H1 (cell line): ENCODE measurements around the gene NEK10. TPM values are rescaled to one million over a fixed set of nuclear protein-coding genes. Genes with fewer than 3 reads are reported as not detected.
A peak's percentile ranks its signal among the peaks of the same experiment; 100 is the strongest.

Source experiments
- CTCF ChIA-PET: fragments of 300-600 bp; sonication (Branson Sonifier 250); formaldehyde crosslinking; loops from one replicate; lab custom pipeline; 2021; ENCODE audit not compliant: partially characterized antibody; lab: Charles Lee
- POLR2A ChIA-PET: fragments of 300-600 bp; sonication (Branson Sonifier 250); formaldehyde crosslinking; loops from one replicate; lab custom pipeline; 2021; ENCODE audit warnings: inconsistent platforms; ENCODE audit not compliant: partially characterized antibody; lab: Charles Lee
- DNase-seq, 2 experiments: peaks; one replicate each; pipeline versions ENCODE4 v3.0.0 to v3.0.0-alpha.2; 2010 to 2022; ENCODE audit warnings: low spot score in 2 of 2, low read depth in 1 of 2, mixed read lengths in 1 of 2
- FAIRE-seq: peaks from 2 replicates; lab custom pipeline; 2011; peaks lifted over from hg19 to GRCh38; lab: Jason Lieb, UNC
- H2AFZ ChIP-seq: 2 replicates; pipeline ENCODE4 v1.8.1; 2012; ENCODE audit warnings: low read length, inconsistent platforms
- H2AK5ac ChIP-seq: 2 replicates; pipeline ENCODE4 v1.6.1; 2013; ENCODE audit warnings: low read depth, low read length
- H2BK120ac ChIP-seq: replicated peaks from 2 replicates; pipeline ENCODE3; 2013; ENCODE audit warnings: low read depth, low read length, inconsistent platforms
- H2BK12ac ChIP-seq: 2 replicates; pipeline ENCODE4 v1.6.1; 2013; ENCODE audit warnings: low read depth, low read length
- H2BK15ac ChIP-seq: 2 replicates; pipeline ENCODE4 v1.6.1; 2013; ENCODE audit warnings: low read length
- H2BK20ac ChIP-seq: 2 replicates; pipeline ENCODE4 v1.6.1; 2013; ENCODE audit warnings: low read length
- H2BK5ac ChIP-seq: 2 replicates; pipeline ENCODE4 v1.6.1; 2013; ENCODE audit warnings: low read depth, low read length
- H3K14ac ChIP-seq: 2 replicates; pipeline ENCODE4 v1.6.1; 2013; ENCODE audit warnings: inconsistent platforms; ENCODE audit not compliant: insufficient read length
- H3K18ac ChIP-seq: 2 replicates; pipeline ENCODE4 v1.6.1; 2013; ENCODE audit warnings: low read length; ENCODE audit errors: extremely low read depth
- H3K23ac ChIP-seq: 2 replicates; pipeline ENCODE4 v1.6.1; 2013; ENCODE audit warnings: inconsistent platforms; ENCODE audit not compliant: insufficient read length
- H3K23me2 ChIP-seq: 2 replicates; pipeline ENCODE4 v1.6.1; 2013; ENCODE audit warnings: low read depth, low read length
- H3K27ac ChIP-seq: 2 replicates; pipeline ENCODE4 v1.6.1; 2011; ENCODE audit warnings: low read depth, low read length, inconsistent platforms
- H3K27me3 ChIP-seq, 4 experiments: replicated peaks in 1 of 4; 1 replicate in 1 of 4; 2 replicates in 3 of 4; pipeline versions ENCODE4 v1.6.1 to v1.8.1; 2011 to 2013; ENCODE audit warnings: low read length in 3 of 4, mild to moderate bottlenecking in 3 of 4, inconsistent platforms in 2 of 4, mixed read lengths in 2 of 4, moderate library complexity in 1 of 4; ENCODE audit not compliant: control insufficient read depth in 3 of 4, insufficient read depth in 3 of 4; ENCODE audit errors: extremely low read depth in 1 of 4
- H3K36me3 ChIP-seq, 4 experiments: 2 replicates each; pipeline versions ENCODE4 v1.6.1 to v1.8.1; 2011 to 2013; ENCODE audit warnings: mild to moderate bottlenecking in 4 of 4, low read length in 3 of 4, moderate library complexity in 2 of 4, control low read depth in 1 of 4, inconsistent platforms in 1 of 4; ENCODE audit not compliant: insufficient read depth in 4 of 4, control insufficient read depth in 2 of 4
- H3K4ac ChIP-seq: replicated peaks from 2 replicates; pipeline ENCODE3; 2013; ENCODE audit warnings: low read length, low read depth, mixed read lengths, inconsistent platforms; ENCODE audit not compliant: insufficient read length
- H3K4me1 ChIP-seq, 4 experiments: replicated peaks in 1 of 4; 1 replicate in 1 of 4; 2 replicates in 3 of 4; pipeline versions ENCODE4 v1.6.1 to v1.8.1; 2011 to 2013; ENCODE audit warnings: low read length in 3 of 4, inconsistent platforms in 2 of 4, mixed read lengths in 1 of 4; ENCODE audit not compliant: insufficient read depth in 4 of 4, control insufficient read depth in 3 of 4
- H3K4me2 ChIP-seq, 2 experiments: 2 replicates each; pipeline versions ENCODE4 v1.6.1 to v1.8.1; 2011 to 2013; ENCODE audit warnings: low read depth in 2 of 2, low read length in 2 of 2, control low read depth in 1 of 2, inconsistent platforms in 1 of 2, mild to moderate bottlenecking in 1 of 2; ENCODE audit not compliant: insufficient read depth in 1 of 2
- H3K4me3 ChIP-seq, 4 experiments: fragments of 200-600, 300-600 bp in 1 of 4; sonication (generic), shearing (Covaris generic), sonication (Bioruptor Twin) in 1 of 4; 2 replicates each; pipeline versions ENCODE4 v1.5.1 to v1.8.1; 2011 to 2016; ENCODE audit warnings: low read length in 4 of 4, low read depth in 3 of 4, control low read depth in 2 of 4, inconsistent platforms in 2 of 4, mild to moderate bottlenecking in 2 of 4, mixed read lengths in 1 of 4, moderate library complexity in 1 of 4; ENCODE audit not compliant: insufficient read depth in 2 of 4; ENCODE audit errors: extremely low read depth in 1 of 4
- H3K56ac ChIP-seq: replicated peaks from 2 replicates; pipeline ENCODE3; 2013; ENCODE audit warnings: low read depth, mild to moderate bottlenecking, mixed read lengths, low read length, inconsistent platforms; ENCODE audit not compliant: insufficient read length
- H3K79me1 ChIP-seq: 2 replicates; pipeline ENCODE4 v1.6.1; 2013; ENCODE audit warnings: low read depth, low read length, control low read depth
- H3K79me2 ChIP-seq, 2 experiments: 2 replicates each; pipeline versions ENCODE4 v1.6.1 to v1.8.1; 2012 to 2013; ENCODE audit warnings: low read length in 2 of 2, mild to moderate bottlenecking in 2 of 2, inconsistent platforms in 1 of 2; ENCODE audit not compliant: insufficient read depth in 2 of 2, control insufficient read depth in 1 of 2
- H3K9ac ChIP-seq, 4 experiments: replicated peaks in 1 of 4; 1 replicate in 1 of 4; 2 replicates in 3 of 4; pipeline versions ENCODE4 v1.6.1 to v1.8.1; 2011 to 2013; ENCODE audit warnings: low read depth in 3 of 4, low read length in 3 of 4, control low read depth in 2 of 4, mild to moderate bottlenecking in 2 of 4, moderate library complexity in 2 of 4, inconsistent platforms in 1 of 4; ENCODE audit errors: extremely low read depth in 1 of 4
- H3K9me3 ChIP-seq, 2 experiments: 2 replicates each; pipeline versions ENCODE4 v1.6.1 to v1.8.1; 2012 to 2013; ENCODE audit warnings: mild to moderate bottlenecking in 2 of 2, moderate library complexity in 2 of 2, control low read depth in 1 of 2, inconsistent platforms in 1 of 2, low read depth in 1 of 2, low read length in 1 of 2, mixed read lengths in 1 of 2; ENCODE audit not compliant: insufficient read depth in 2 of 2
- H4K20me1 ChIP-seq, 2 experiments: replicated peaks in 1 of 2; 2 replicates each; pipeline versions ENCODE3 to v1.8.1; 2011 to 2013; ENCODE audit warnings: inconsistent platforms in 2 of 2, low read length in 2 of 2, mild to moderate bottlenecking in 1 of 2; ENCODE audit not compliant: insufficient read depth in 2 of 2, control insufficient read depth in 1 of 2
- H4K5ac ChIP-seq: 2 replicates; pipeline ENCODE4 v1.6.1; 2013; ENCODE audit warnings: low read length, low read depth, mixed read lengths, inconsistent platforms; ENCODE audit not compliant: insufficient read length
- H4K8ac ChIP-seq: 2 replicates; pipeline ENCODE4 v1.8.0; 2013; ENCODE audit warnings: mild to moderate bottlenecking, moderate library complexity, low read length, inconsistent platforms; ENCODE audit not compliant: insufficient read depth; ENCODE audit errors: extremely low read depth
- H4K91ac ChIP-seq: replicated peaks from 2 replicates; pipeline ENCODE3; 2013; ENCODE audit warnings: low read length, mixed read lengths, inconsistent platforms; ENCODE audit not compliant: insufficient read length
- ATF2 ChIP-seq: IDR thresholded peaks from 2 replicates; pipeline ENCODE4 v1.6.1; 2012; ENCODE audit warnings: low read length, inconsistent platforms
- CEBPB ChIP-seq: IDR thresholded peaks from 2 replicates; pipeline ENCODE4 v1.6.1; 2012; ENCODE audit warnings: low read depth, low read length
- CREB1 ChIP-seq: IDR thresholded peaks from 2 replicates; pipeline ENCODE4 v1.6.1; 2012; ENCODE audit warnings: inconsistent platforms
- HDAC2 ChIP-seq, 2 experiments: fragments of 300-600 bp in 1 of 2; sonication (generic) in 1 of 2; IDR thresholded peaks; 2 replicates each; pipeline ENCODE4 v1.6.1; 2011 to 2012; ENCODE audit warnings: low read depth in 2 of 2, low read length in 2 of 2, mild to moderate bottlenecking in 2 of 2, moderate library complexity in 2 of 2, borderline replicate concordance in 1 of 2, inconsistent platforms in 1 of 2
- HDAC6 ChIP-seq: IDR thresholded peaks from one replicate; pipeline ENCODE4 v1.7.1; 2012; ENCODE audit warnings: low read depth, mild to moderate bottlenecking, inconsistent platforms, low read length, moderate library complexity
- RAD21 ChIP-seq, 2 experiments: IDR thresholded peaks in 1 of 2; conservative IDR thresholded peaks in 1 of 2; 2 replicates each; pipeline ENCODE4 v1.6.1; 2011; ENCODE audit warnings: low read depth in 2 of 2, low read length in 2 of 2, improper control_type of control experiment in 1 of 2, inconsistent platforms in 1 of 2, mild to moderate bottlenecking in 1 of 2, moderate library complexity in 1 of 2
- RBBP5 ChIP-seq: IDR thresholded peaks from 2 replicates; pipeline ENCODE4 v1.7.1; 2012; ENCODE audit warnings: low read depth, mild to moderate bottlenecking, inconsistent platforms, low read length, moderate library complexity, borderline replicate concordance
- SAP30 ChIP-seq: fragments of 300-600 bp; sonication (generic); IDR thresholded peaks from 2 replicates; pipeline ENCODE4 v1.7.1; 2012; ENCODE audit warnings: low read length, moderate library complexity, mild to moderate bottlenecking, inconsistent platforms; ENCODE audit not compliant: insufficient read depth, insufficient replicate concordance
- SP2 ChIP-seq: IDR thresholded peaks from 2 replicates; pipeline ENCODE4 v1.6.1; 2012; ENCODE audit warnings: mild to moderate bottlenecking, low read length, inconsistent platforms
- SUZ12 ChIP-seq: fragments of 200-600 bp; sonication (generic); IDR thresholded peaks from 2 replicates; pipeline ENCODE4 v1.6.1; 2012; ENCODE audit warnings: mild to moderate bottlenecking, inconsistent platforms, low read length, moderate library complexity, mixed read lengths
- TEAD4 ChIP-seq: IDR thresholded peaks from 2 replicates; pipeline ENCODE4 v1.6.1; 2012; ENCODE audit warnings: low read depth, low read length, inconsistent platforms, mixed read lengths
- WGBS, 2 experiments: shearing (Covaris generic) in 1 of 2; methylation state at CpG; one replicate each; pipeline versions ENCODE4 v1.1.6 to v1.1.7; 2013 to 2015; ENCODE audit warnings: low lambda C conversion rate in 2 of 2, mixed read lengths in 2 of 2, inconsistent platforms in 1 of 2, low coverage in 1 of 2, missing lambda C conversion rate in 1 of 2; ENCODE audit not compliant: insufficient replicate concordance in 2 of 2, insufficient coverage in 1 of 2, insufficient read length in 1 of 2; ENCODE audit errors: extremely low coverage in 1 of 2, missing lambda C conversion rate in 1 of 2; 5-methylcytosine and 5-hydroxymethylcytosine counted together
- polyA plus RNA-seq, 7 experiments: library from polyadenylated mRNA; depleted of rRNA in 3 of 7; stranded (reverse) in 5 of 7; unstranded in 2 of 7; fragments of >200 nt in 5 of 7; fragments of 200-250 nt in 2 of 7; gene quantifications; 1 replicate in 5 of 7; 2 replicates in 1 of 7; 4 replicates in 1 of 7; pipeline versions ENCODE4 v1.2.1 to v1.2.3, GENCODE V29; 2011 to 2013; ENCODE audit warnings: missing spikeins in 2 of 7, mixed read lengths in 2 of 7
- total RNA-seq: library from RNA; stranded (reverse); fragmentation: NEBNext Ultra II Directional; extraction: Animal tissue kit (Norgen Biotek cat#: 25700); gene quantifications from 2 replicates; pipeline ENCODE4 v1.2.1, GENCODE V29; 2021

NEK10 gene
- total and polyA plus RNA-seq, 2 of the 8 experiments (the other 6 are each of a cell fraction or from before 2014, with no cell fraction given): 0.18 to 0.50 TPM

GRCh38 chr3:27134171-27134796 is 234.9 kb downstream of the NEK10 start:
- Histone ChIP-seq H3K79me1 (no peaks in the 10 kb centered on the region), H3K18ac (no peak overlapping the region), H3K4ac (no peak overlapping the region), H4K20me1 (no peaks in the 10 kb centered on the region), H3K27me3 (no peaks in the 10 kb centered on the region), H3K23me2 (no peaks in the 10 kb centered on the region), H2BK20ac (no peak overlapping the region), H2AK5ac (no peak overlapping the region), H3K36me3 (no peaks in the 10 kb centered on the region), H3K9me3 (no peaks in the 10 kb centered on the region), H2BK5ac (no peak overlapping the region), H2BK12ac (no peak overlapping the region), H3K4me2 (no peak overlapping the region), H4K8ac (no peak overlapping the region), H2AFZ (no peak overlapping the region), H3K14ac (no peak overlapping the region), H3K23ac (no peak overlapping the region), H2BK120ac (no peak overlapping the region), H4K91ac (no peak overlapping the region), H4K5ac (no peak overlapping the region), H3K9ac (no peak overlapping the region), H3K27ac (no peak overlapping the region), H3K79me2 (no peaks in the 10 kb centered on the region), H3K4me3 (no peak overlapping the region), H3K4me1 (no peaks in the 10 kb centered on the region), H2BK15ac (no peak overlapping the region), H3K56ac (no peak overlapping the region)
- FAIRE-seq: peak; percentile 81
- peak in 1 of 2 experiments; percentile 72 for DNase-seq
- 59% methylated on average over 2 of the region's 2 CpGs; no CpG with 5 or more reads in 1 of the 2 experiments for WGBS, 2 experiments
- ChIA-PET CTCF (interaction anchor here (0.7 to 7.0 kb wide), 29 partner anchors 9 to 372 kb away, joined by 3 to 64 read pairs (median 5); no protein-coding TSS in a partner anchor), POLR2A (no interaction called here)
- peak; percentile 96 to 98 for TF ChIP-seq RAD21 (IDR thresholded peaks at IDR 0.05 in 1 of 2, conservative IDR thresholded peaks at IDR 0.05 in 1 of 2; ENCODE audit: low read depth in 2 of 2, low read length in 2 of 2)
- TF ChIP-seq HDAC6: no peak
- TF ChIP-seq RBBP5: no peak
- no peak for TF ChIP-seq CREB1
- TF ChIP-seq SUZ12: no peak
- TF ChIP-seq TEAD4: no peak
- TF ChIP-seq CEBPB: no peak
- TF ChIP-seq ATF2: no peak
- peak; percentile 53 for TF ChIP-seq SAP30
- 0 out of 4 replicates have a peak, but pooled peaks of 1 of the 2 experiments have one; percentile 10 for TF ChIP-seq HDAC2 (IDR thresholded peaks at IDR 0.05; ENCODE audit: borderline replicate concordance in 1 of 2, low read depth in 2 of 2, low read length in 2 of 2)
- TF ChIP-seq SP2: no peak
